ENCODE measurements around the gene ZSCAN22.

DNA sequence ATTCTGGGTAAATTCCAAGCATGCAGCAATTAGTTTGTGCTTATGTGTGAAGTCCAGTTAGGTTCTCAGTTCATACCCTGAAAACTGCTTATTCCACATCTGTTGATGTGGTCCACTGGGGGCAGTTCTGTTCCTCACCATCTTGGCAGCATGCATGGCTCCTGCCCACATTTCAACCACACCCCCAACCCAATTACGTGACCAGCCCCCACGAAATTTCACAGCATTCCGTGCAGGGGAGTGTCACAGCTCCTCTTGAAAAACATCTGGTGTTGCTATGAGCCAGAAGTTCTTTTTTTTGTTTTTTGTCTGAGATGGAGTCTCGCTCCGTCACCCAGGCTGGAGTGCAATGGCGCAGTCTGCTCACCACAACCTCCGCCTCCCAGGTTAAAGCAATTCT is 30.7 kb upstream of the ZSCAN22 start:
- TF ChIP-seq, protein P1, sequence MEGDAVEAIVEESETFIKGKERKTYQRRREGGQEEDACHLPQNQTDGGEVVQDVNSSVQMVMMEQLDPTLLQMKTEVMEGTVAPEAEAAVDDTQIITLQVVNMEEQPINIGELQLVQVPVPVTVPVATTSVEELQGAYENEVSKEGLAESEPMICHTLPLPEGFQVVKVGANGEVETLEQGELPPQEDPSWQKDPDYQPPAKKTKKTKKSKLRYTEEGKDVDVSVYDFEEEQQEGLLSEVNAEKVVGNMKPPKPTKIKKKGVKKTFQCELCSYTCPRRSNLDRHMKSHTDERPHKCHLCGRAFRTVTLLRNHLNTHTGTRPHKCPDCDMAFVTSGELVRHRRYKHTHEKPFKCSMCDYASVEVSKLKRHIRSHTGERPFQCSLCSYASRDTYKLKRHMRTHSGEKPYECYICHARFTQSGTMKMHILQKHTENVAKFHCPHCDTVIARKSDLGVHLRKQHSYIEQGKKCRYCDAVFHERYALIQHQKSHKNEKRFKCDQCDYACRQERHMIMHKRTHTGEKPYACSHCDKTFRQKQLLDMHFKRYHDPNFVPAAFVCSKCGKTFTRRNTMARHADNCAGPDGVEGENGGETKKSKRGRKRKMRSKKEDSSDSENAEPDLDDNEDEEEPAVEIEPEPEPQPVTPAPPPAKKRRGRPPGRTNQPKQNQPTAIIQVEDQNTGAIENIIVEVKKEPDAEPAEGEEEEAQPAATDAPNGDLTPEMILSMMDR (conservative IDR thresholded peaks at IDR 0.05): no peak
- TF ChIP-seq EZH2 (IDR thresholded peaks at IDR 0.05; ENCODE audit: low read depth): no peak

Data from PC-9 (cell line).